SK-N-SH (cell line): Measurements from ENCODE around the gene TRPM3.

Experiments used
- CHD2 ChIP-seq: fragments of 150-350 bp; IDR thresholded peaks from 2 replicates; pipeline ENCODE4 v1.6.1; 2018; ENCODE audit warnings: low read length; ENCODE audit not compliant: partially characterized antibody
- EZH2phosphoT487 ChIP-seq: fragments of 200-600 bp; sonication (generic); IDR thresholded peaks from 2 replicates; pipeline ENCODE4 v1.6.1; 2017; ENCODE audit warnings: low read depth, mixed run types, mild to moderate bottlenecking, antibody characterized with exemption, moderate library complexity, borderline replicate concordance
- FOXM1 ChIP-seq: IDR thresholded peaks from 2 replicates; pipeline ENCODE4 v1.4.0; 2012; ENCODE audit warnings: low read depth, mild to moderate bottlenecking
- JUND ChIP-seq: IDR thresholded peaks from 2 replicates; pipeline ENCODE4 v1.4.0; 2012
- MAX ChIP-seq: IDR thresholded peaks from 2 replicates; pipeline ENCODE4 v1.4.0; 2012; ENCODE audit warnings: low read depth
- RAD21 ChIP-seq: IDR thresholded peaks from 2 replicates; pipeline ENCODE4 v1.6.1; 2012; ENCODE audit warnings: mild to moderate bottlenecking, low read length
- TAF1 ChIP-seq: IDR thresholded peaks from 2 replicates; pipeline ENCODE4 v1.6.1; 2012; ENCODE audit warnings: low read depth, mild to moderate bottlenecking, low read length, moderate library complexity, borderline replicate concordance
- TCF12 ChIP-seq: IDR thresholded peaks from 2 replicates; pipeline ENCODE4 v1.4.0; 2012
- TEAD4 ChIP-seq: IDR thresholded peaks from 2 replicates; pipeline ENCODE4 v1.4.0; 2012; ENCODE audit warnings: mild to moderate bottlenecking, borderline replicate concordance; ENCODE audit not compliant: insufficient read depth
- YY1 ChIP-seq: IDR thresholded peaks from 2 replicates; pipeline ENCODE4 v1.4.0; 2012; ENCODE audit warnings: low read depth, mild to moderate bottlenecking
- TF ChIP-seq, protein P1 (sequence below): fragments of 200-600 bp; sonication (generic); IDR thresholded peaks from 2 replicates; pipeline ENCODE4 v1.6.1; 2017; ENCODE audit warnings: antibody characterized with exemption, mild to moderate bottlenecking, moderate library complexity
- TF ChIP-seq, protein P2 (sequence below): fragments of 150-350 bp; IDR thresholded peaks from 2 replicates; pipeline ENCODE4 v1.6.1; 2017; ENCODE audit warnings: antibody characterized with exemption, low read length, low read depth, borderline replicate concordance

- TF ChIP-seq, protein P1, sequence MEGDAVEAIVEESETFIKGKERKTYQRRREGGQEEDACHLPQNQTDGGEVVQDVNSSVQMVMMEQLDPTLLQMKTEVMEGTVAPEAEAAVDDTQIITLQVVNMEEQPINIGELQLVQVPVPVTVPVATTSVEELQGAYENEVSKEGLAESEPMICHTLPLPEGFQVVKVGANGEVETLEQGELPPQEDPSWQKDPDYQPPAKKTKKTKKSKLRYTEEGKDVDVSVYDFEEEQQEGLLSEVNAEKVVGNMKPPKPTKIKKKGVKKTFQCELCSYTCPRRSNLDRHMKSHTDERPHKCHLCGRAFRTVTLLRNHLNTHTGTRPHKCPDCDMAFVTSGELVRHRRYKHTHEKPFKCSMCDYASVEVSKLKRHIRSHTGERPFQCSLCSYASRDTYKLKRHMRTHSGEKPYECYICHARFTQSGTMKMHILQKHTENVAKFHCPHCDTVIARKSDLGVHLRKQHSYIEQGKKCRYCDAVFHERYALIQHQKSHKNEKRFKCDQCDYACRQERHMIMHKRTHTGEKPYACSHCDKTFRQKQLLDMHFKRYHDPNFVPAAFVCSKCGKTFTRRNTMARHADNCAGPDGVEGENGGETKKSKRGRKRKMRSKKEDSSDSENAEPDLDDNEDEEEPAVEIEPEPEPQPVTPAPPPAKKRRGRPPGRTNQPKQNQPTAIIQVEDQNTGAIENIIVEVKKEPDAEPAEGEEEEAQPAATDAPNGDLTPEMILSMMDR = no peak
- no peak for TF ChIP-seq FOXM1
- TF ChIP-seq TCF12 = no peak
- TF ChIP-seq CHD2 = no peak
- TF ChIP-seq MAX = no peak
- no peak for TF ChIP-seq YY1
- TF ChIP-seq RAD21 = no peak
- TF ChIP-seq, protein P2, sequence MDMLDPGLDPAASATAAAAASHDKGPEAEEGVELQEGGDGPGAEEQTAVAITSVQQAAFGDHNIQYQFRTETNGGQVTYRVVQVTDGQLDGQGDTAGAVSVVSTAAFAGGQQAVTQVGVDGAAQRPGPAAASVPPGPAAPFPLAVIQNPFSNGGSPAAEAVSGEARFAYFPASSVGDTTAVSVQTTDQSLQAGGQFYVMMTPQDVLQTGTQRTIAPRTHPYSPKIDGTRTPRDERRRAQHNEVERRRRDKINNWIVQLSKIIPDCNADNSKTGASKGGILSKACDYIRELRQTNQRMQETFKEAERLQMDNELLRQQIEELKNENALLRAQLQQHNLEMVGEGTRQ = no peak
- no peak for TF ChIP-seq TAF1
- no peak for TF ChIP-seq JUND
- TF ChIP-seq EZH2phosphoT487 = no peak
- no peak for TF ChIP-seq TEAD4
Measured at GRCh38 chr9:70679845-70680244, 441.6 kb downstream of the TRPM3 start.
